Measurements from ENCODE around the gene NEURL1B.
"Not testable (repeated sequence)": the region's sequence is repeated elsewhere in the genome, so short reads cannot be mapped to it uniquely, and the experiment has no call there.

The NEURL1B gene

GRCh38 chr5:172640822-172641358 lies at the start of gene NEURL1B:
NEURL1B (plus strand) TSS chr5:172641263; CDS start chr5:172641407, 144 bp downstream.
- DNase-seq, result peak; percentile 24

GRCh38 chr5:172591636-172592035 lies 49.4 kb upstream of the NEURL1B start:
- DNase-seq, result no peak

GRCh38 chr5:172592881-172593280 lies 48.2 kb upstream of the NEURL1B start:
- no peak for DNase-seq

GRCh38 chr5:172593306-172593705 lies 47.8 kb upstream of the NEURL1B start:
- DNase-seq, result no peak

- DNase-seq, result no peak
Measured at GRCh38 chr5:172593721-172594235, 47.3 kb upstream of the NEURL1B start.

GRCh38 chr5:172594431-172594830 lies 46.6 kb upstream of the NEURL1B start:
- DNase-seq, result no peak

- DNase-seq, result no peak
Measured at GRCh38 chr5:172594867-172595466, 46.1 kb upstream of the NEURL1B start.

GRCh38 chr5:172595596-172596455 lies 45.2 kb upstream of the NEURL1B start:
- DNase-seq, result no peak

- DNase-seq, result no peak
Measured at GRCh38 chr5:172596638-172597231, 44.3 kb upstream of the NEURL1B start.

- DNase-seq, result no peak
Measured at GRCh38 chr5:172597755-172598155, 43.3 kb upstream of the NEURL1B start.

- no peak for DNase-seq
Measured at GRCh38 chr5:172598251-172599203, 42.5 kb upstream of the NEURL1B start.

- DNase-seq, result no peak
Measured at GRCh38 chr5:172599204-172599567, 41.9 kb upstream of the NEURL1B start.

- no peak for DNase-seq
Measured at GRCh38 chr5:172600571-172600970, 40.5 kb upstream of the NEURL1B start.

GRCh38 chr5:172601576-172601975 lies 39.5 kb upstream of the NEURL1B start:
- DNase-seq, result not testable (repeated sequence)

GRCh38 chr5:172602783-172603231 lies 38.3 kb upstream of the NEURL1B start:
- no peak for DNase-seq

GRCh38 chr5:172603251-172603806 lies 37.7 kb upstream of the NEURL1B start:
- DNase-seq, result no peak

GRCh38 chr5:172605466-172605865 lies 35.6 kb upstream of the NEURL1B start:
- DNase-seq, result no peak

GRCh38 chr5:172606156-172606785 lies 34.8 kb upstream of the NEURL1B start:
- DNase-seq, result no peak

- no peak for DNase-seq
Measured at GRCh38 chr5:172607213-172607793, 33.8 kb upstream of the NEURL1B start.

GRCh38 chr5:172608773-172609172 lies 32.3 kb upstream of the NEURL1B start:
- no peak for DNase-seq

- no peak for DNase-seq
Measured at GRCh38 chr5:172610643-172611042, 30.4 kb upstream of the NEURL1B start.
